Naive thymus-derived CD8-positive, alpha-beta T cell (primary cell): ENCODE data around the gene MTX1. TPM values are rescaled to one million over a fixed set of nuclear protein-coding genes. Genes with fewer than 3 reads are reported as not detected.
A peak's percentile ranks its signal among the peaks of the same experiment; 100 is the strongest.
"Not testable (repeated sequence)": the region's sequence is repeated elsewhere in the genome, so short reads cannot be mapped to it uniquely, and the experiment has no call there.

Source experiments
- ATAC-seq, 2 donors: fragments of 150-1000 bp; cut with Tn5 transposase in 1 of 2; sonication (Bioruptor Pico), chemical (Tn5 transposase) in 1 of 2; 1 replicate in 1 of 2; 2 replicates in 1 of 2; pipeline ENCODE4 v1.10.0; 2021; ENCODE audit warnings: mild to moderate bottlenecking in 2 of 2, moderate library complexity in 2 of 2
- POLR2A ChIA-PET: fragments of 350-600 bp; sonication (Branson Sonifier 250); formaldehyde crosslinking; loops from one replicate; lab custom pipeline; 2021; ENCODE audit warnings: antibody characterized with exemption; lab: Charles Lee
- DNase-seq, 10 donors: peaks; one replicate each; pipeline versions ENCODE4 v3.0.0 to v3.0.0-alpha.2; 2020 to 2022
- H3K27ac Mint-ChIP-seq, 10 donors: one replicate each; pipeline ENCODE4 v1.8.0; 2020 to 2022; ENCODE audit warnings: mild to moderate bottlenecking in 10 of 10, mixed read lengths in 10 of 10, moderate library complexity in 4 of 10, inconsistent platforms in 1 of 10
- H3K27me3 Mint-ChIP-seq, 5 donors: one replicate each; pipeline ENCODE4 v1.8.0; 2021 to 2022; ENCODE audit warnings: mixed read lengths in 5 of 5
- H3K36me3 Mint-ChIP-seq, 3 donors: one replicate each; pipeline ENCODE4 v1.8.0; 2020 to 2022; ENCODE audit warnings: mixed read lengths in 3 of 3, mild to moderate bottlenecking in 2 of 3, inconsistent platforms in 1 of 3
- H3K4me1 Mint-ChIP-seq, 4 donors: one replicate each; pipeline ENCODE4 v1.8.0; 2021 to 2022; ENCODE audit warnings: mixed read lengths in 4 of 4
- H3K4me3 Mint-ChIP-seq, 10 donors: one replicate each; pipeline ENCODE4 v1.8.0; 2020 to 2022; ENCODE audit warnings: mild to moderate bottlenecking in 10 of 10, mixed read lengths in 10 of 10, moderate library complexity in 6 of 10, inconsistent platforms in 1 of 10
- H3K9me3 Mint-ChIP-seq, 9 donors: one replicate each; pipeline ENCODE4 v1.8.0; 2020 to 2022; ENCODE audit warnings: mixed read lengths in 9 of 9, mild to moderate bottlenecking in 3 of 9, inconsistent platforms in 1 of 9, moderate library complexity in 1 of 9
- polyA plus RNA-seq, 3 donors: library from polyadenylated mRNA; unstranded; fragments of 300-500 nt; fragmentation: Illumina TruSeq; gene quantifications; one replicate each; pipeline ENCODE4 v1.2.3, GENCODE V29; 2021
- total RNA-seq, 8 experiments: library from RNA in 2 of 8; stranded (reverse) in 2 of 8; gene quantifications; one replicate each; pipeline ENCODE4 v1.2.3 and lab custom pipeline; 2021 to 2026

MTX1 gene
- total and polyA plus RNA-seq, 5 experiments from 2014 or later, result 26.9 to 50.7 (median 45.8) TPM

- POLR2A ChIA-PET, H3K9me3 Mint-ChIP-seq, ATAC-seq, H3K4me3 Mint-ChIP-seq, DNase-seq, H3K27me3 Mint-ChIP-seq: not testable (repeated sequence)
- Mint-ChIP-seq H3K27ac (peak overlapping the region in 2 of 10 donors; percentile 22 to 27), H3K36me3 (peaks cover 0 to 18% (median 3%) of the 10 kb centered on the region in 3 donors), H3K4me1 (peaks cover 0 to 11% (median 9%) of the 10 kb centered on the region in 4 donors)
Observed at GRCh38 chr1:155232001-155232978, 23.8 kb downstream of the MTX1 start.

DNA sequence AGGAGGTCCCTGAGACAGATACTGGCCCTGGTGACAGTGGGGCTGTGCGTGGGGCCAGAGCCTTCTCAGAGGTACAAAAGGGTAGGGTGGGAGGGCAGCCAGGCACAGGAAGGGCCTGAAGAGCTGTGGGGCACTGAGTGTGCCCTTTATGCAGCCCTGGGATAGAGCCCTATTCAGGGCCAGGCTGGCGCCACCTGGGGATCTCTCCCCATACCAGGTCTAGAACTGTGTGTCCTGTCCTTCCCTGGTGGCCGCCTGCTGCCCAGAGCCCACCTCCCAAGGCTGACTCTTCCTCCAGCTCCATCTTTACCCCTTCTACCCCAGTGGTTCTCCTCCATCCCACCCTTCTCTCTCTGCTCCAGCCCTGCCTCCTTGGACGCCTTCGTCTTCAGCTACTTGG lies 25.0 kb downstream of the MTX1 start:
- H3K27me3 Mint-ChIP-seq, H3K9me3 Mint-ChIP-seq, H3K27ac Mint-ChIP-seq, H3K4me1 Mint-ChIP-seq, POLR2A ChIA-PET, H3K4me3 Mint-ChIP-seq, ATAC-seq, DNase-seq: not testable (repeated sequence)
- H3K36me3 Mint-ChIP-seq, result peaks cover 0 to 27% (median 3%) of the 10 kb centered on the region in 3 donors

- H3K27ac Mint-ChIP-seq, H3K9me3 Mint-ChIP-seq, ATAC-seq, POLR2A ChIA-PET, H3K27me3 Mint-ChIP-seq, DNase-seq: not testable (repeated sequence)
- Mint-ChIP-seq H3K4me1 (peaks cover 0 to 15% (median 7%) of the 10 kb centered on the region in 4 donors), H3K4me3 (peak overlapping the region in 1 of 10 donors; percentile 24), H3K36me3 (peaks cover 0 to 38% (median 3%) of the 10 kb centered on the region in 3 donors)
Observed at GRCh38 chr1:155235375-155235774, 26.9 kb downstream of the MTX1 start.

DNA sequence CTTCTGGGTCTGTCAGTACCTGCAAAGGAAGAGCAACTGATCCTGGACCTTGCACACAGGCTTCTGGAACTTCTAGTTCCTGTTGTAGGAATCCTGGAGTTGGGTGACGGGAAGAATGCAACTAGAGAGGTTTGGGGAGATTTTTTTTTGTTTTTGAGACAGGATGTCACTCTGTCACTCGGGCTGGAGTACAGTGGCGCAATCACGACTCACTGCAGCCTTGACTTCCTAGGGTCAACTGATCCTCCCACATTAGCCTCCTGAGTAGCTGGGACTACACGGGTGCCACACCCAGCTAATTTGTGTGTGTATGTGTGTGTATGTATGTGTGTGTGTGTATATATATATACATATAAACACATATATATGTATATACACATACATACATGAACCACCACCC lies 28.0 kb downstream of the MTX1 start:
- Mint-ChIP-seq H3K4me3 (no peak overlapping the region), H3K9me3 (no peaks in the 10 kb centered on the region), H3K27ac (peak overlapping the region in 1 of 10 donors; percentile 75), H3K27me3 (no peaks in the 10 kb centered on the region), H3K4me1 (peaks cover 6 to 25% (median 18%) of the 10 kb centered on the region in 4 donors), H3K36me3 (peaks cover 0 to 38% (median 3%) of the 10 kb centered on the region in 3 donors)
- POLR2A ChIA-PET, result no interaction called here
- DNase-seq (no peak), ATAC-seq (no peak)

GRCh38 chr1:155241069-155241679 lies 32.7 kb downstream of the MTX1 start:
- peak overlapping the region; percentile 55 to 98 (median 90) for H3K27ac Mint-ChIP-seq
- peak overlapping the region; percentile 84 to 94 (median 88) for H3K4me3 Mint-ChIP-seq
- peaks cover 0 to 5% (median 2%) of the 10 kb centered on the region in 9 donors for H3K9me3 Mint-ChIP-seq
- peaks cover 16 to 57% (median 46%) of the 10 kb centered on the region in 4 donors for H3K4me1 Mint-ChIP-seq
- H3K27me3 Mint-ChIP-seq, result peaks cover 0 to 5% (median 2%) of the 10 kb centered on the region in 5 donors
- ATAC-seq, result peak; percentile 13 to 32
- H3K36me3 Mint-ChIP-seq, result peaks cover 0 to 34% (median 3%) of the 10 kb centered on the region in 3 donors
- POLR2A ChIA-PET, result interaction anchor here (0.7 to 1.8 kb wide), 15 partner anchors 9 to 615 kb away, joined by 3 to 10 read pairs (median 3); partner anchors contain the start of genes CLK2, ENTREP3, MTX1 and SCAMP3
- peak; percentile 23 to 83 (median 66) for DNase-seq

DNA sequence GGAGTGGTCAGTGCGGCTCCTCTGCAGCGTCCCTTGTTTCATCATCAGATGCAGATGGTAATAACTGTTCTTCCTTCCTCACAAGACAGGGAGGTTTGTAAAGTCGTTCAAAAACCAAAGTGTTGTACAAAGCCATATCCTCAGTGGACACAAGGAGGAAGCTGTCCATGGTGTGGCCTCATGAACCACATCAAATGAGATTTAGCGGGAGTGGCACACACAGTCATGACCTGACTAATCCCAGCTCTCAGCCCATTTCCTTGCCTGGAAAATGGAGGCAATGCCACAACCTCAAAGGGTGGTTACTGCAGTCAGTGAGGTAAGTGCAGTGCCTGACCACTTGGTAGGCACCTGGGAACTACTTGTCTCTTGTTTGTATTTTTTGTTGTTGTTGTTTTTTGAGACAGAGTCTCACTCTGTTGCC lies 33.4 kb downstream of the MTX1 start:
- peak overlapping the region; percentile 63 to 98 (median 90) for H3K27ac Mint-ChIP-seq
- peak overlapping the region in 8 of 10 donors; percentile 84 to 94 (median 89) for H3K4me3 Mint-ChIP-seq
- no peak for DNase-seq
- H3K9me3 Mint-ChIP-seq, result peaks cover 0 to 5% (median 2%) of the 10 kb centered on the region in 9 donors
- ATAC-seq, result no peak
- peaks cover 0 to 28% (median 3%) of the 10 kb centered on the region in 3 donors for H3K36me3 Mint-ChIP-seq
- H3K4me1 Mint-ChIP-seq, result peaks cover 16 to 57% (median 46%) of the 10 kb centered on the region in 4 donors
- peaks cover 0 to 5% (median 2%) of the 10 kb centered on the region in 5 donors for H3K27me3 Mint-ChIP-seq
- POLR2A ChIA-PET, result interaction anchor here (0.7 to 1.8 kb wide), 11 partner anchors 9 to 348 kb away, joined by 3 to 10 read pairs (median 3); partner anchors contain the start of genes CLK2, MTX1 and SCAMP3

GRCh38 chr1:155242805-155243358 lies 34.4 kb downstream of the MTX1 start:
- DNase-seq, result no peak
- H3K4me1 Mint-ChIP-seq, result peaks cover 16 to 57% (median 46%) of the 10 kb centered on the region in 4 donors
- H3K4me3 Mint-ChIP-seq, result peak overlapping the region; percentile 77 to 94 (median 89)
- H3K9me3 Mint-ChIP-seq, result peaks cover 0 to 5% (median 2%) of the 10 kb centered on the region in 9 donors
- peaks cover 0 to 18% (median 3%) of the 10 kb centered on the region in 3 donors for H3K36me3 Mint-ChIP-seq
- POLR2A ChIA-PET, result interaction anchor here (0.9 to 3.6 kb wide), 6 partner anchors 16 to 734 kb away, joined by 3 to 27 read pairs (median 12); partner anchors contain the start of gene SCAMP3
- ATAC-seq, result no peak
- H3K27ac Mint-ChIP-seq, result peak overlapping the region; percentile 93 to 100 (median 96)
- H3K27me3 Mint-ChIP-seq, result peaks cover 0 to 5% (median 2%) of the 10 kb centered on the region in 5 donors

- POLR2A ChIA-PET, result interaction anchor here (0.5 to 3.6 kb wide), 19 partner anchors 9 to 1349 kb away, joined by 3 to 27 read pairs (median 6); partner anchors contain the start of genes ENTREP3, KRTCAP2, MSTO1 and MTX1
- H3K4me1 Mint-ChIP-seq, result peaks cover 16 to 52% (median 42%) of the 10 kb centered on the region in 4 donors
- peaks cover 0 to 3% (median 3%) of the 10 kb centered on the region in 3 donors for H3K36me3 Mint-ChIP-seq
- peaks cover 0 to 5% (median 2%) of the 10 kb centered on the region in 5 donors for H3K27me3 Mint-ChIP-seq
- DNase-seq (peak; percentile 86 to 99 (median 96)), ATAC-seq (peak; percentile 94 to 96)
- peak overlapping the region; percentile 77 to 94 (median 89) for H3K4me3 Mint-ChIP-seq
- H3K9me3 Mint-ChIP-seq, result peaks cover 0 to 5% (median 2%) of the 10 kb centered on the region in 9 donors
- peak overlapping the region; percentile 93 to 100 (median 96) for H3K27ac Mint-ChIP-seq
Observed at GRCh38 chr1:155244368-155245162, 36.1 kb downstream of the MTX1 start.

DNA sequence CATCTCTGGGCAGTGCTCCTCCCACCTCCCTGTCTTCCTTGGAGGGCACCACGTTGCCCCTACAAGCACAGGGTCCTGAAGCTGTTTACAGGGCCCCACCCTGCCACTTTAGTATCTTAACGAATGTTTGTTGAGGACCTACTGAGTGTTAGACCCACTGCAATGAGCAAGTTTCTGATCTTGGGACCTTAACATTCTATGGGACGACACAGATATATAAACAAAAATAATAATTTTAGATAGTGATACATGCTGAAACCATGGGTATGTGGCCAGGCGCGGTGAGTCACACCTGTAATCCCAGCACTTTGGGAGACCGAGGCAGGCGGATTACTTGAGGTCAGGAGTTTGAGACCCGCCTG lies 36.6 kb downstream of the MTX1 start:
- H3K4me3 Mint-ChIP-seq, result peak overlapping the region; percentile 77 to 94 (median 89)
- POLR2A ChIA-PET, result interaction anchor here (0.5 to 3.6 kb wide), 15 partner anchors 9 to 751 kb away, joined by 3 to 27 read pairs (median 6); partner anchors contain the start of genes ASH1L, ENTREP3, KRTCAP2 and MSTO1
- peaks cover 0 to 5% (median 2%) of the 10 kb centered on the region in 5 donors for H3K27me3 Mint-ChIP-seq
- H3K27ac Mint-ChIP-seq, result peak overlapping the region; percentile 93 to 100 (median 96)
- H3K9me3 Mint-ChIP-seq, result peaks cover 0 to 5% (median 2%) of the 10 kb centered on the region in 9 donors
- H3K36me3 Mint-ChIP-seq, result peaks cover 0 to 3% (median 3%) of the 10 kb centered on the region in 3 donors
- no peak for DNase-seq
- no peak for ATAC-seq
- H3K4me1 Mint-ChIP-seq, result peaks cover 16 to 51% (median 41%) of the 10 kb centered on the region in 4 donors

DNA sequence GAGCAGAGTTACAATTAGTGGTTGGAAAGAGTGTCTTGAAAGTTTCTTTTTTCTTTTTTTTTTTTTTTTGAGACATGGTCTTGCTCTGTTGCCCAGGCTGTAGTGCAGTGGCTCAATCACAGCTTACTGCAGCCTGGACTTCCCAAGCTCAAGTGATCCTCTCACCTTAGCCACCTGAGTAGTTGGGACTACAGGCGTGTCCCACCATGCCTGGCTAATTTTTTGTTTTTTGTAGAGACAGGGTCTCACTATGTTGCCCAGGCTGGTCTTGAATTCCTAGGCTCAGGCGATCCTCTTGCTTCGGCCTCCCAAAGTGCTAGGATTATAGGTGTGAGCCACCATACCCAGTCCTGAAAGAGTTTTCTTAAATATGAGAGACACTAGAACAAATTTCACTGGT lies 38.3 kb downstream of the MTX1 start:
- Mint-ChIP-seq H3K4me1 (peaks cover 14 to 41% (median 32%) of the 10 kb centered on the region in 4 donors), H3K27ac (peak overlapping the region in 7 of 10 donors; percentile 9 to 74 (median 53)), H3K4me3 (peak overlapping the region in 1 of 10 donors; percentile 3)
- not testable (repeated sequence) for ATAC-seq, H3K27me3 Mint-ChIP-seq, H3K9me3 Mint-ChIP-seq, DNase-seq, H3K36me3 Mint-ChIP-seq
- POLR2A ChIA-PET, result interaction anchor here (1.0 kb wide), 1 partner anchor 92 kb away, joined by 3 read pairs; no protein-coding TSS in a partner anchor
